Breast epithelium (tissue), 3 donors: ENCODE results near the gene MTCP1.
A peak's percentile ranks its signal among the peaks of the same experiment; 100 is the strongest.

ENCODE experiments used
- CTCF ChIP-seq, 3 donors: fragments of 450-650 bp; IDR thresholded peaks; one replicate each; pipeline ENCODE4 v1.5.1; 2016 to 2017; ENCODE audit warnings: antibody characterized with exemption in 3 of 3, mild to moderate bottlenecking in 3 of 3, moderate library complexity in 3 of 3
- POLR2A ChIP-seq: fragments of 450-650 bp; IDR thresholded peaks from one replicate; pipeline ENCODE4 v1.6.1; 2016; ENCODE audit warnings: antibody characterized with exemption, mild to moderate bottlenecking, moderate library complexity
- POLR2AphosphoS5 ChIP-seq, 3 donors: sonication (generic); formaldehyde crosslinking; IDR thresholded peaks; one replicate each; pipeline ENCODE4 v1.6.1; 2017; ENCODE audit warnings: antibody characterized with exemption in 3 of 3

GRCh38 chrX:155070975-155071693 lies at the start of gene MTCP1, which contains the start of the genes BRCC3 and CMC4:
- TF ChIP-seq CTCF (IDR thresholded peaks at IDR 0.05) (no peak), POLR2A (peak; percentile 36), POLR2AphosphoS5 (IDR thresholded peaks at IDR 0.05) (peak in 2 of 3 donors; percentile 20 to 23)
